Endometrial microvascular endothelial cells (primary cell): ENCODE measurements around the gene FGF2. TPM values are rescaled to one million over a fixed set of nuclear protein-coding genes. Genes with fewer than 3 reads are reported as not detected.

Experiments used
- in situ Hi-C: cut with HindIII; loops from 2 replicates; pipeline ENCODE4 v1.10.0; 2017; ENCODE audit warnings: low sequenced_read_pairs, low pct_unique_long_range_greater_than_20kb; ENCODE audit errors: inconsistent ontology term
- total RNA-seq: library from RNA; depleted of rRNA; stranded (reverse); fragments of >200 nt; gene quantifications from one replicate; pipeline ENCODE4 v1.2.3, GENCODE V29; 2015; ENCODE audit errors: inconsistent ontology term

FGF2 gene
- total RNA-seq, 1 donor from 2014 or later = 13.9 TPM

DNA sequence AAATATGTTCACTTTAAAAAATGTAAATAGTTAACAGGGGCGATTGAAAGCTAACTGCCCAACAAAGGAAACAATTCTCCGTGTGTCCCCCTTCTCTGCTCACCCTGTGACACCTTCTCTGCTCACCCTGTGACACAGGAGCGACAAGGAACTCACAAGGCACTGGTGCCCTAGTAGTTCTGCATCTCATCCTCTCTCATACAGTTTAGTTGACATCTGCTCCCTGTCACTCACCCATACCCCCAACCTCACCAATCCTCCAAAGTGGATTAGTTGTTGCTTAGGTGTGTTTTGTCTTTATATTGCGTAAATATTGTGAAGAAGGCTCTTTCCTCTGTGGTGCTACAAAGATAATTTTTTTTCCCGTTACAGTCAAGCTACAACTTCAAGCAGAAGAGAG is 49.3 kb downstream of the FGF2 start:
- in situ Hi-C loops = no loop called here

DNA sequence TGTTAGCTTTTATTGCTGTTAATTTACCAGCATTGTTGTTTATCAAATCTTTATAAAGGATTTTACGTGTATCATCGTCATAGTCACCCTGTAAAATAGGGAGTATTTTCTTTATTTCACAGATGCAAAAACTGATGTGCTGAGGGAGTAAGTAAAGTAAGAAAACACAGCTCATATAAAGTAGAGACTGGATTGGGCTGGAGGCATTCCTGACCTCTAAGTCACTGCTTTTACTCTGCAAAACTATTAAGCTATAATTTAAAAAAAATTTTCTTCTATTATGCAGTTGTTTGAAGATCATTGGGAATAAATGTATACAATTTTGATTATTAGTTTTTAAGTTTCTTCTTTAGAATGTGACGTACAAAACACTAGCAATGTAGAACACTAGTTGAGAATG is 49.8 kb downstream of the FGF2 start:
- in situ Hi-C loops = no loop called here

DNA sequence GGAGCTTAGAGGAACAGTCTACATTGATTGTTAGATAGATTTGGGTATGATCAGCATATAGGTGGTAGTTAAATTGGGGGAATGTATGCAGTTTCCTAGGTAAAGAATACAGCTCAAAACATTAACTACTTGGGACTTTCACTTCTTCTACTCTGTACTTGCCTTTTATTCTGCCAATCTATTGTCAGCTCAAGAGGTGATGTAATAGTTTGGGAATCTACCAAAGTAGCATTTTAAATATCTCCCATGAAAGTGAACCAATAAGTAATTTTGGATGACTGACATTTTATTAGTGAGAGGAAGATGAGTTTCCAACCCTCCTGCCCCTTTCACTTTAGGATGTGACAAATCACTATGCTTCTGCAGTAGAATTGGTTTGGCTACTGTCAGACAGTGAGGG is 52.4 kb downstream of the FGF2 start:
- in situ Hi-C loops = no loop called here

DNA sequence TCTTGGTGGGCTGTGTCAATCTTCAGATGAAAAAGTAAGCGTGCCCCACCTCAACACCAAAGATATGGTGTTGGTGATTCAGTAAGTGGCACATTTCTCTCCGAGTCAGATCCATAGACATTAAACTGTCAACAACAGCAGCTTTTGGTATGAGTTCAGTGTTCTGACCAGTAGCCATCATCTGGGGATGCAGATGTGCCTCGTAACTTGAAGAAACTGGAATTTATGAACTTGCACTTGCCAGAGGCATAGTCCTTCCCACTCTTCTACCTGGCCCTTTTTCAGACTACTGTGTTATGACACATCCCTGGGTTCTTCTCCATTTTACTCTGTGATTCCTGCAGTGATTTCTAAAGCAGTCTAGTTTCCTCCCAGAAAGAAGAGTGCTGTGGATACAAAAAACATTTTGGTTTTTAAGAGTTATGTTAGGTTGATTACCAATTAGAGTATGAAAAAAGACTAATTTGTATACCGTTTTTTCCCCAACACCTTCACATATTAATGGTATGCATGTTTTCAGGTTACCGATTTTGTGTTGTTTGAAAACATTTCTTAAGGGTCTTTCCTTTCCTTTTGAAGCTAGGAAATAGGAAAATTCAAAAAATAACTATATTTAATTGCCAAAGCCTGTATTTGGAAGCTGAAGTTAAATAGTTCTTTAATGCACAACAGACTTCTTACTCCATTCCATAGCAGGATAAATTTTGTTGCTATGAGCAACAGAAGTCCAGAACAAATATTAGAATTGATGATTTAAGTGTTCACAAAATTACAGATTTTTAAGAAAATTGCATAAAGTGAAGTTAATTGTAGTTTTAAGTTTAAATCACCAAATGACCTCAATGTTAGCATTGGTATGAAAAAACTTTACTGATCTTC is 56.5 kb downstream of the FGF2 start:
- in situ Hi-C loops = no loop called here

DNA sequence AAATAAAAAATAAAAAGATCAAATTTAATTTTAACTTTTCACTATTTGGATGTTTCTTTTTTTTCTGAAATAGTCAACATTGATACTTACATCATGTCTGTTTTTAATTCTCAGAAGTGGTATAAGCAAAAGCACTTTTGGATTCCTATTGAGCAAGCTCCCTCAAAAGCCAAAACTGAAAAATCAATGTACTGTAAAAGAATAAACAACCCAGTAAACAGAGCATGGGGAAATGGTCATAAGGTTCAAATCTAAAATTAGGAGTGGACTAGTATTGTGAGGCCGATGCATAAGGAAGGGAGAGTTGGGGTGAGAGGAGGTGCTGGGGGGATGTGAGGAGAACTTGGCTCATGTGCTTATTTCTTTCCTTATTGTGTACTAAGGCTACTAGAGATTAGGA is 57.9 kb downstream of the FGF2 start:
- in situ Hi-C loops = no loop called here

DNA sequence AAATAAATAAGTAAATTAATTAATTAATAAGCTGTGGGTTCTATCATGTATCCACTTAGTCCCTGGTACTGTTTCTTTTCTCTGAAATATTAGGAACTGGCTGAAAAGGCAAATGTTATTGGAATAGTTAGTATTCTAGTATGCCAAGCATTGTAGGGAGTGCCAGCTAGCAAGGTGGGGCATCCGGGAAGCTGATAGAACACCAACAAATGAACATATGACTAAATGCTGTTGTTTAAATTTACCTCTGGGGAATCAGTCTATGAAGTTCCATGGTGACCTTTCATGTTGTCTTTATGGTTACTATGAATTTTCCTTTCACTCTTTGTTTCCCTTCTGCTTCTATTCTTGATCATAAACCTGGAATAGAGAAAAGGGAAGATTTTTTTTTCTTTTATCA is 63.1 kb downstream of the FGF2 start:
- in situ Hi-C loops = no loop called here

DNA sequence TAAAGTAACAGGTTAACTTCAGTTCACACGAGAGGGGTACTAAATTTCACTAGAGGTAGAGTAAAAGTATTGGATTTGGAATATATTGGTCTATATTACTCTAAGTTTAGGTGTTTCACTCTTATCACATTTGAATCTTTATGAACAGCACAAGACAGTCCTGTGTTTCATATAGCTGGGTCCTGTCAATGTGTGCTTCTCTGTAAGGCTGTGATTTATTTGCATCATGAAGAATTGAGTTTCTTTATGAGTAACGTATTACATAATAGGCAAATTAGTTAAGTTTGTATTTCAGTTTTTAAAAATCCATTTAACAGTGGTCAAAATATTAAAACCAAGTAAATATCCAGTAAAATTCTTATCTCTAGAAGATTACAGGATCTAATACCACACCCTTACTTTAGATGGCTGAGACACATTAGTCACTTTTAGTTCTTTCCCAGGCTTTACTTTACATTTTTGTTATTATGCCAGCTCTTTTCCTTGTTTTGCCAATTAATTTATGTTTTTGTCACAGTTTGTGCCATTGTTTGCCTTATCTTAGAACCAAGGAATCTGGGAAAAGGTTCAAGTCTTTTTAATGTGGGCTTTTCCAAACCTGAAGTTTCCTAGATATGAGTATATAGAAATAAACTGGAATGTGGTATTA is 63.6 kb downstream of the FGF2 start:
- in situ Hi-C loops = no loop called here

DNA sequence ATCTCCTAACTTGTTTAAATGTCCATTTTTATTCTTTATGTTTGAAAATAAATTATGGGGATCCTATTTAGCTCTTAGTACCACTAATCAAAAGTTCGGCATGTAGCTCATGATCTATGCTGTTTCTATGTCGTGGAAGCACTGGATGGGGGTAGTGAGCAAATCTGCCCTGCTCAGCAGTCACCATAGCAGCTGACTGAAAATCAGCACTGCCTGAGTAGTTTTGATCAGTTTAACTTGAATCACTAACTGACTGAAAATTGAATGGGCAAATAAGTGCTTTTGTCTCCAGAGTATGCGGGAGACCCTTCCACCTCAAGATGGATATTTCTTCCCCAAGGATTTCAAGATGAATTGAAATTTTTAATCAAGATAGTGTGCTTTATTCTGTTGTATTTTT is 68.2 kb downstream of the FGF2 start:
- in situ Hi-C loops = no loop called here

DNA sequence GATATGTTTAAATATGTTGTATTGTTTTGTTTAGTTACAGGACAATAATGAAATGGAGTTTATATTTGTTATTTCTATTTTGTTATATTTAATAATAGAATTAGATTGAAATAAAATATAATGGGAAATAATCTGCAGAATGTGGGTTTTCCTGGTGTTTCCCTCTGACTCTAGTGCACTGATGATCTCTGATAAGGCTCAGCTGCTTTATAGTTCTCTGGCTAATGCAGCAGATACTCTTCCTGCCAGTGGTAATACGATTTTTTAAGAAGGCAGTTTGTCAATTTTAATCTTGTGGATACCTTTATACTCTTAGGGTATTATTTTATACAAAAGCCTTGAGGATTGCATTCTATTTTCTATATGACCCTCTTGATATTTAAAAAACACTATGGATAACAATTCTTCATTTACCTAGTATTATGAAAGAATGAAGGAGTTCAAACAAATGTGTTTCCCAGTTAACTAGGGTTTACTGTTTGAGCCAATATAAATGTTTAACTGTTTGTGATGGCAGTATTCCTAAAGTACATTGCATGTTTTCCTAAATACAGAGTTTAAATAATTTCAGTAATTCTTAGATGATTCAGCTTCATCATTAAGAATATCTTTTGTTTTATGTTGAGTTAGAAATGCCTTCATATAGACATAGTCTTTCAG is 68.8 kb downstream of the FGF2 start:
- in situ Hi-C loops = no loop called here

DNA sequence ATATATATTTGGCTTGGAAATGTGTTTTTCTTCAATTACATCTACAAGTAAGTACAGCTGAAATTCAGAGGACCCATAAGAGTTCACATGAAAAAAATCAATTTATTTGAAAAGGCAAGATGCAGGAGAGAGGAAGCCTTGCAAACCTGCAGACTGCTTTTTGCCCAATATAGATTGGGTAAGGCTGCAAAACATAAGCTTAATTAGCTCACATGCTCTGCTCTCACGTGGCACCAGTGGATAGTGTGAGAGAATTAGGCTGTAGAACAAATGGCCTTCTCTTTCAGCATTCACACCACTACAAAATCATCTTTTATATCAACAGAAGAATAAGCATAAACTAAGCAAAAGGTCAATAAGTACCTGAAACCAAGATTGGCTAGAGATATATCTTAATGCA is 69.6 kb downstream of the FGF2 start:
- in situ Hi-C loops = no loop called here

DNA sequence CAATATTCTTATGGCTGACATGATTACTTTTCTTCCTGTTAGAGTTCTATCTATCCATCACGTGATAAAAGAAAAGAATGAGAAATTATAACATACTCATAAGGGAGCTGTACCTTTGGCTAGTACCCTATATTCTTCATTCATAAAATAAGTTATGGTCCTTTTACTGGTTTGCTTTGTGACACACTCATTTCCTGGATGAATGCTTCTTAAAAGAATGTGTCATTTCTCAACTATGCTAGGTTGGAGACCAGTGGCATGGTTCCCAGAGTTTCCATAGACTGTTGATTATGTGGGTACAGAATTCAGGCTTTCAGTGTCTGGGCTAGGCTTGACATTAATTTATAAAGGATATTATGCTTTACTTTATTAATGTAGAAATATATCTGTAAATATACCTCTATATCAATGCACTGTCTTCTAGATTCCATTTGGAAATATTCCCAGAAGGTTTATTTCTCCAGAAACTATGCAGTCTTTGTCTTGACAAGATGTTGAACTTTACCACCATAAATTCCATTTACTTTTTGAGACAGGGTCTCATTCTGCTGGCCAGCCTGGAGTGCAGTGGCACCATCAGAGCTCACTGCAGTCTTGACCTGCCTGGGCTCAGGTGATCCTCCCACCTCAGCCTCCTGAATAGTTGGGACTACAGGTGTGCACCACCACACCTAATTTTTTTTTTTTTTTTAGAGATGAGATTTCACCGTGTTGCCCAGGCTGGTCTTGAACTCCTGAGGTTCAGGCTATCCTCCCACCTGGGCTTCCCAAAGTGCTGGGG is 71.9 kb downstream of the FGF2 start:
- in situ Hi-C loops = no loop called here

DNA sequence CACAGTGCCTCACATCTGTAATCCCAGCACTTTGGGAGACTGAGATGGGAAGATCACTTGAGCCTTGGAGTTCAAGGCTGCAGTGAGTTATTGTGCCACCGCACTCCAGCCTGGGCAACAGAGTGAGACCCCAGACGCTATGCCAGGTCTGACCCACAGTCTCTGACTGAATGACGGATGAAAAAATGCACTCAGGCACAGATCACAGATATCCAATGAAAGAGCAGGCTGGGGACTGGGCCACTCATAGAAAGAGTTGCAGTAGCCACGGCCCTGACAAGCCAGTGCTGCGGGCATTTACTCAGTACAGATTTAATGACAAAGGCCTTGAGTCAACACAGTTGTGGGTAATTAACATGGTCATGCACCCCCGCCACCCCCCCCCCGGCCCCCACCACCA is 73.1 kb downstream of the FGF2 start:
- in situ Hi-C loops = loop anchor here (25.0 kb wide), 2 partner anchors 137 to 287 kb away; partner anchors contain the start of gene IL21

DNA sequence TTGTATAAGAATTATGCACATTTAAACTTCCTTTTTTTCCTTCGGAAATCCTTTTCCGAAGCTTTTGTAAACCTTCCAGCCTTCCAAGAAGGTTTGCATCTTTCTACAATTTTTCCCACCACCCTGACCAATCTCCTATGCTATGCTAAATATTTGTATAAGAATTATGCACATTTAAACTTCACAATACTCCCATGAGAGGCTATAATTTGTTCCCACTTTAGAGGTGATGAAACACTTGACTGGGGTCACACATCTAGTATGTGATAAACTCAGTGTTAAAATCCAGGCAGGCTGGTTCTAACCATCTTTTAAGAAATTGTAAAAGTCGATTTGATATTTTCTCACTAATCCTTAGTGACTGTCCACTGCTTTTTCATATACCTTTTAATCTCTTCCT is 73.7 kb downstream of the FGF2 start:
- in situ Hi-C loops = loop anchor here (25.0 kb wide), 2 partner anchors 138 to 288 kb away; partner anchors contain the start of gene IL21

DNA sequence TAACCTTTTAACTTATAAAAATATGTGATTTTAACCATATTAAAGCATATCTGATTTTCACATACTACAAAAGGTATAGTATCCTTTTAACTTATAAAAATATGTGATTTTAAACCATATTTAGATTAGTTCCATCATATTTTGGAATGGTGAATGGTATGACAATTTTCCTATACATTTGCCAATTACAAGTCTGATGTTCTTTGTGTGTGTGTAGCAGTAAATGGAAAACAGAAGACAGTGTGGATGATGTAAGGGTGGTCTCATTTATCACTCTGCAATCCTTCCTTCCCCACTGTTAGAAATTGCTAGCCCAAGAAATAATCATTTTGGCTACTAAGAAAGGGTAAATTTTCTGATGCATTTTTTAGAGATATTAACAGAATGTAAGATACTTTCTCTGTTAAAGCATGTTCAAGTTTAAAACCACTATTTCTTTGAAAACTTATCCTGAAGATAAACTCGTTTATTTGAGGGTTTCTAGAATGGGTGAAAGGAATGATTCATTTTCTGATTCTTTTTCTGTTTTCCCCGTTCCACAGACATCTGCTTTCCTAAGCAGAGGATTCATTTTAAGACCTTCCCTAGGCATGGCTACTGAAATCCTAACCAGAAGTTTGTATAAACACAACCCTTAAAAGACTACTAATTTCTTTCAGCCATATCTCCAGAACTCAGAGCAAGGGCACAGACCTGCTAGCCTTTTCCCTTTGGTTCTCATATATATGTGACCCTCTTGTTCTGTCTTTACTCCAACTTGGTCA is 74.8 kb downstream of the FGF2 start:
- in situ Hi-C loops = loop anchor here (25.0 kb wide), 2 partner anchors 139 to 289 kb away; partner anchors contain the start of gene IL21

DNA sequence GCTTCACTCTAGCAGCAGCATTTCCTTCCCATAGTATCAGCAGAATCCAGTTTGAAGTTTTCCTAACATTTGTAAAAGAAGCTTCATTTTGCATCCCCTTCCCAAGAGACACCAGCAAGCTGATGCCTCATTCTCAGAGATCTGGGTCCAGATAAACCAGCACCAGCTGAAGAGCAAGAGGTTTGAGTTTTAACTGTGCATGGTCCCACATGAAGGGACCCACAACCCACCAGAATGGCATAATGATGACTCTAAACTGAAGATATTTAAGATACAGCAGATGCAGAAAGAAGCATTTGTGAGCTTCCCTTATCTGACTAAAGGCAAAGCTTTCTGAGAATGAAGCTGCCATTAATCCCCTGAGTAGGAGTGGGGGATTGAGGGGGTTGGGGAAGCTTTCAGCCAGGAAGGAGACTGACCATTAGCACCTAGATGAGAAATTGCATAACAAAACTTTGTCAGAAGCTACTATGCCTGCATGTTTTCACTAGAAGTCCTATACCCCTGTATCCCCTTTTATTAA is 77.2 kb downstream of the FGF2 start:
- in situ Hi-C loops = loop anchor here (25.0 kb wide), 2 partner anchors 142 to 292 kb away; partner anchors contain the start of gene IL21

DNA sequence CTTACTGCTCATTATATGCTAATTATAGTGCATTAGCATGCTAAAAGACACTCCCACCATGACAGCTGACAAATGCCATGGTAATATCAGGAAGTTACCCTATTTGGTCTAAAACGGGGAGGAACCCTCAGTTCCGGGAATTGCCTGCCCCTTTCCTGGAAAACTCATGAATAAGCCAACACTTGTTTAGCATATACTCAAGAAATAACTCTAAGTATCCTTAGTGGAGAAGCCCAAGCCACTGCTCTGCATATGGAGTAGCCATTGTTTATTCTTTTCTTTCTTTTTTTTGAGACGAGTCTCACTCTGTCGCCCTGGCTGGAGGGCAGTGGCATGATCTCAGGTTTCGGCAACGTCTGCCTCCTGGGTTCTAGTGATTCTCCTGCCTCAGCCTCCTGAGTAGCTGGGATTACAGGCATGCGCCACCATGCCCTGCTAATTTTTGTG is 80.3 kb downstream of the FGF2 start:
- in situ Hi-C loops = loop anchor here (25.0 kb wide), 2 partner anchors 145 to 295 kb away; partner anchors contain the start of gene IL21

DNA sequence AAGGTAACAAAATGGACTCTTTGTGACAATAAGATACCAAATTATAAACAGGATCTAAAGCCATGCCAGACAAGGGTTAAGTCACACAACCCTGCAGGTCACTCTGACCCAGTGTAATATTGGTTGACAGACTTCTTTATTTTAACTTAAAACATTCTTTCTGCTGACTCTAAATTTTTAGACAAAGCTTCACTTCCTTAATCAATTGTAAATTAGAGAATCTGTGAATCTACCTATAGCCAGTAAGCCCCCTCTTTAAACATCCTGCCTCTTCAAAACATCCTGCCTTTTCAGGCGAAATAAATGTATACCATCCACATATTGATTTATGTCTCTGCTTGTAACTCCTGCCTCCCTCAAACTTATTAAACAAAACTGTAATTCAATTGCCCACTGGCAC is 81.6 kb downstream of the FGF2 start:
- in situ Hi-C loops = loop anchor here (25.0 kb wide), 2 partner anchors 146 to 296 kb away; partner anchors contain the start of gene IL21

DNA sequence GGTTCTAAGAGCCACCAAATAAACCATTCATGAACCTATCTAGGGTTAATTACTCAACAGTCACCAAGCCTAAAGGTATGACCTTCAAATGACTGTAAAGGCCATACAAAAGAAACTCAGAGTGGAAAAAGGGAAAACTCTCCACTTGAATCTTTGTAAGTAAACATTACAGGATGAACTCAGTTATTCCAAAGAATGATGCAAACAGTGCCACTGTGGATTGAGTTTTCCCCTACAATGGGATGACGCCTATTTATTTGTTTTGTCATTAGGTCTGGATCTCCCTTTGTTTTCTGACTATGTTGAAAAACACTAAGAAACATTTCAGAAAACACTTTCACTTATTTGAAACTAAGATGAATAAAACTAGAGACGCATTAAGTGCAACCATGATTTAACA is 83.1 kb downstream of the FGF2 start:
- in situ Hi-C loops = loop anchor here (25.0 kb wide), 2 partner anchors 147 to 297 kb away; partner anchors contain the start of gene IL21
